ENCODE data around the gene ESRRB.

Gene ESRRB

GRCh38 chr14:76330411-76331327 lies 45.3 kb upstream of the ESRRB start:
- no peaks in the 10 kb centered on the region for H3K36me3 ChIP-seq
- no peak for TF ChIP-seq CTCF (IDR thresholded peaks at IDR 0.05; ENCODE audit: low read depth, low read length)
- no peak overlapping the region for H3K4me3 ChIP-seq (ENCODE audit: low read depth, low read length)
- DNase-seq: no peak
- no peaks in the 10 kb centered on the region for H3K27me3 ChIP-seq (ENCODE audit: insufficient read depth, low read depth, severe bottlenecking)
- no peak overlapping the region for H3K27ac ChIP-seq
- no peaks in the 10 kb centered on the region for H3K9me3 ChIP-seq (ENCODE audit: severe bottlenecking)

DNA sequence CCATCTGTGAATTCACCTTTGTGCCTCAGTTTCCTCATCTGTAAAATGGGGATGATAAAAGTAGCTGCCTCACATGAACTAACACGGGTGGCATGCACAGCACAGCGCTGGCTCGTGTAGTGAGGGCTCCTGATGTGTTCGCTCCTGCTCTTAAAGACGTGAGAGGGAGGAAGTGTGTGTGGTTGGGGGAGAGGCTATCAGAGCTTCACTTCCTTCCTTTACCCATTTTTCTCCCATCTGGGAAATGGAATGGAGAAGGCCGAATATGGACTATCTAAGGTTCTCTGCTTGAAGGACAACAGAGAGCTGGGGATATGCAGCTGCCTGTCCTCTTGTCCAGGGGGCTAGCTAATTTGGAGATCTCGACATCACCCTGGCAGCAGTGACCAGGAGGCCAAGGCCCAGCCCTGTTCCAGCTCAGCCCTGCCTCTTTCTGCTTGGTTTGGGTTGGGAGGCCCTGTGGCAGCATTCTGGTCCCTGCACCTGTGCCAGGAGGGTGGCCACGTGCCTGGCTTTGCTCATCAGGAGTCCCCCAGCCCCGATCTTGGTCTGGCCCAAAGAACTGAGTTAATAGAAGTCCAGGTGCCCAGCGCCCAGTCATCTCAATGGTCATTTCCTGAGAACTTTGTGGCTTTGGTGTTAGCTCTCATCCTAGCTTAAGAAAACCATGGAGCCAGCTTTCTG lies 44.5 kb upstream of the ESRRB start:
- Histone ChIP-seq H3K27ac (no peak overlapping the region), H3K9me3 (ENCODE audit: severe bottlenecking) (no peaks in the 10 kb centered on the region), H3K27me3 (ENCODE audit: insufficient read depth, low read depth, severe bottlenecking) (no peaks in the 10 kb centered on the region), H3K4me3 (ENCODE audit: low read depth, low read length) (no peak overlapping the region), H3K36me3 (no peaks in the 10 kb centered on the region)
- TF ChIP-seq CTCF (IDR thresholded peaks at IDR 0.05; ENCODE audit: low read depth, low read length): no peak
- no peak for DNase-seq

DNA sequence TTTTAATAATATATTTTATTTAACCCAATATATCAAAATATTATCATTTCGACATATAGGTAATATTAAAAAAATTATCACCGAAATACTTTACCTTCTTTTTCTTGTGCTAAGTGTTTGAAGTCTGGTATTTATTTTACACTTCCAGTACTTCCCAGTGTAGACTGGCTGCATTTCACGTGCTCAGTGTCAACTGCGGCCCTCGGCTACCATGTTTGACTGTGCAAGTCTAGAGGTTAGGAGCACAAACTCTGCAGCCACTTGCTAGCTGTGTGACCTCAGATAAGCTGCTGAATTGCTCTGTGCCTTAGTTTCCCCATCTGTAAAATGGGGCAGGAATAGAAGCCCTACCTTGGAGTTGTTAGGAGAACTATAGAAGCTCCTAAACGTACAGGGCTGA lies 42.3 kb upstream of the ESRRB start:
- H3K4me3 ChIP-seq (ENCODE audit: low read depth, low read length): no peak overlapping the region
- no peaks in the 10 kb centered on the region for H3K9me3 ChIP-seq (ENCODE audit: severe bottlenecking)
- H3K27ac ChIP-seq: no peak overlapping the region
- no peak for TF ChIP-seq CTCF (IDR thresholded peaks at IDR 0.05; ENCODE audit: low read depth, low read length)
- no peaks in the 10 kb centered on the region for H3K36me3 ChIP-seq
- no peak for DNase-seq
- no peaks in the 10 kb centered on the region for H3K27me3 ChIP-seq (ENCODE audit: insufficient read depth, low read depth, severe bottlenecking)

DNA sequence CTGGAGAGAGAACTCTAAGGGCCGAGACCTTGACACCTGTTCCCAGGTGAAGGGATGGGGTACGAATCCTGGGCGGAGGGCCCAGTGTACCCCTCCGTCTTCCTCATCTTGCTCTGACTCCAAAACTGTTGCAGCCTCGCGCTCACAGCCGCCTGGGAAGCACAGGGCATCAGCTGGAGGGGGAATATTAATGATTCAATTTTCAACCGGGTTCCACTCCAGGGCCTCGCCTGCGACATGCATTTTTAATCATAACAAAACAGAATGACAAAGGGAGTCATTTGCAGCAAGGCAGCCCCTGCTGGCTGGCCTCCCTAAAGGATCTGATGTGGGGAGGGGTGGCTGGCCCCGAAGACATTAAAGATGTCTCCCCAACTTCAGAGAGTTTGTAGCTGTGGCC lies 41.6 kb upstream of the ESRRB start:
- Histone ChIP-seq H3K27ac (no peak overlapping the region), H3K4me3 (ENCODE audit: low read depth, low read length) (no peak overlapping the region), H3K36me3 (no peaks in the 10 kb centered on the region), H3K9me3 (ENCODE audit: severe bottlenecking) (no peaks in the 10 kb centered on the region), H3K27me3 (ENCODE audit: insufficient read depth, low read depth, severe bottlenecking) (no peaks in the 10 kb centered on the region)
- no peak for TF ChIP-seq CTCF (IDR thresholded peaks at IDR 0.05; ENCODE audit: low read depth, low read length)
- DNase-seq: no peak

GRCh38 chr14:76336876-76337275 lies 39.1 kb upstream of the ESRRB start:
- no peak for DNase-seq
- Histone ChIP-seq H3K27me3 (ENCODE audit: insufficient read depth, low read depth, severe bottlenecking) (no peaks in the 10 kb centered on the region), H3K27ac (no peak overlapping the region), H3K4me3 (ENCODE audit: low read depth, low read length) (no peak overlapping the region), H3K9me3 (ENCODE audit: severe bottlenecking) (no peaks in the 10 kb centered on the region), H3K36me3 (no peaks in the 10 kb centered on the region)
- no peak for TF ChIP-seq CTCF (IDR thresholded peaks at IDR 0.05; ENCODE audit: low read depth, low read length)

Data from WERI-Rb-1 (cell line).